A549 (cell line): ENCODE measurements around the gene RAI14. TPM values are rescaled to one million over a fixed set of nuclear protein-coding genes. Genes with fewer than 3 reads are reported as not detected.
A peak's percentile ranks its signal among the peaks of the same experiment; 100 is the strongest.

ENCODE experiments used
- ATAC-seq, 2 experiments: fragments of 200-7000 bp in 1 of 2; fragments of >200 bp in 1 of 2; cut with Nextera tagmentation in 1 of 2; cut with Tn5 transposase in 1 of 2; 3 replicates each; pipeline versions ENCODE4 v1.8.0 to v1.9.1; 2018 to 2020; ENCODE audit warnings: mild to moderate bottlenecking in 1 of 2, moderate library complexity in 1 of 2
- CTCF ChIA-PET: fragments of 300-600 bp; sonication (Branson Sonifier 250); formaldehyde crosslinking; extraction: SDS; loops from one replicate; lab custom pipeline; 2021; ENCODE audit warnings: antibody characterized with exemption, inconsistent platforms; lab: Yijun Ruan, JAX
- POLR2A ChIA-PET: fragments of 350-600 bp; formaldehyde crosslinking; extraction: SDS; loops from one replicate; lab custom pipeline; 2021; ENCODE audit warnings: antibody characterized with exemption, inconsistent platforms; lab: Yijun Ruan, JAX
- DNase-seq, 2 experiments: peaks; one replicate each; pipeline versions ENCODE4 v3.0.0 to v3.0.0-alpha.2; 2011 to 2016; ENCODE audit warnings: low read depth in 1 of 2, low spot score in 1 of 2
- FAIRE-seq: peaks from 2 replicates; lab custom pipeline; 2011; peaks lifted over from hg19 to GRCh38; lab: Jason Lieb, UNC
- H3K27ac ChIP-seq, 2 experiments: fragments of >200 bp; sonication (Bioruptor Twin); formaldehyde crosslinking; 3 replicates each; pipeline ENCODE4 v1.5.1; 2016 to 2017
- H3K4me1 ChIP-seq: fragments of >200 bp; sonication (Bioruptor Twin); formaldehyde crosslinking; 3 replicates; pipeline ENCODE4 v1.6.1; 2016
- H3K4me2 ChIP-seq: fragments of >200 bp; sonication (Bioruptor Twin); formaldehyde crosslinking; 3 replicates; pipeline ENCODE4 v1.6.1; 2016
- H3K4me3 ChIP-seq: fragments of >200 bp; sonication (Bioruptor Twin); formaldehyde crosslinking; 3 replicates; pipeline ENCODE4 v1.5.1; 2016
- H3K9me3 ChIP-seq: fragments of >200 bp; sonication (Bioruptor Twin); formaldehyde crosslinking; 3 replicates; pipeline ENCODE4 v1.6.1; 2016
- CBX8 ChIP-seq: fragments of 200-600 bp; sonication (generic); IDR thresholded peaks from 2 replicates; pipeline ENCODE4 v1.6.1; 2016
- CEBPB ChIP-seq, 2 experiments: fragments of >200 bp in 1 of 2; sonication (Bioruptor Twin) in 1 of 2; formaldehyde crosslinking in 1 of 2; IDR thresholded peaks; 2 replicates each; pipeline ENCODE4 v1.6.1; 2012 to 2016
- CHD4 ChIP-seq: fragments of 200-600 bp; sonication (generic); IDR thresholded peaks from 2 replicates; pipeline ENCODE4 v1.6.1; 2016; ENCODE audit warnings: antibody characterized with exemption, mild to moderate bottlenecking, borderline replicate concordance
- EHF ChIP-seq: fragments of 250-450 bp; sonication (Bioruptor Pico); IDR thresholded peaks from 2 replicates; pipeline ENCODE4 v1.5.0; 2020; ENCODE audit warnings: mild to moderate bottlenecking
- EHMT2 ChIP-seq: fragments of 200-600 bp; sonication (generic); IDR thresholded peaks from 2 replicates; pipeline ENCODE4 v1.6.1; 2016; ENCODE audit warnings: antibody characterized with exemption, low read depth, mild to moderate bottlenecking, moderate library complexity
- ESRRA ChIP-seq: fragments of 150-350 bp; IDR thresholded peaks from 2 replicates; pipeline ENCODE4 v1.6.1; 2014; ENCODE audit warnings: mild to moderate bottlenecking, low read length, borderline replicate concordance
- FOSB ChIP-seq: fragments of 250-450 bp; sonication (Bioruptor Pico); IDR thresholded peaks from 2 replicates; pipeline ENCODE4 v1.5.0; 2020; ENCODE audit warnings: mild to moderate bottlenecking, moderate library complexity
- FOXS1 ChIP-seq: fragments of 250-450 bp; sonication (Bioruptor Pico); IDR thresholded peaks from 2 replicates; pipeline ENCODE4 v1.5.0; 2020; ENCODE audit warnings: mild to moderate bottlenecking, moderate library complexity
- HOXB5 ChIP-seq: fragments of 250-450 bp; sonication (Bioruptor Pico); IDR thresholded peaks from 2 replicates; pipeline ENCODE4 v1.5.0; 2020; ENCODE audit warnings: mild to moderate bottlenecking, moderate library complexity
- KDM1A ChIP-seq: fragments of 200-600 bp; sonication (generic); IDR thresholded peaks from 2 replicates; pipeline ENCODE4 v1.6.1; 2016; ENCODE audit warnings: low read depth, mild to moderate bottlenecking
- KDM5A ChIP-seq: fragments of 200-600 bp; sonication (generic); IDR thresholded peaks from 2 replicates; pipeline ENCODE4 v1.6.1; 2016; ENCODE audit warnings: antibody characterized with exemption, mild to moderate bottlenecking
- MAZ ChIP-seq: fragments of 150-350 bp; IDR thresholded peaks from 2 replicates; pipeline ENCODE4 v1.6.1; 2014; ENCODE audit warnings: antibody characterized with exemption, low read depth, low read length, borderline replicate concordance
- MYC ChIP-seq: IDR thresholded peaks from 2 replicates; pipeline ENCODE4 v1.6.1; 2012; ENCODE audit warnings: mild to moderate bottlenecking, inconsistent platforms, low read length, improper control_type of control experiment, borderline replicate concordance
- NFE2L2 ChIP-seq: fragments of 150-350 bp; conservative IDR thresholded peaks from 2 replicates; pipeline ENCODE4 v1.6.1; 2014; ENCODE audit warnings: low read length
- NPAS2 ChIP-seq: fragments of 250-450 bp; sonication (Bioruptor Pico); IDR thresholded peaks from 2 replicates; pipeline ENCODE4 v1.8.0; 2022; ENCODE audit warnings: mild to moderate bottlenecking, moderate library complexity, borderline replicate concordance
- POLR2AphosphoS2 ChIP-seq: conservative IDR thresholded peaks from 2 replicates; pipeline ENCODE4 v1.6.1; 2012; ENCODE audit warnings: low read length, improper control_type of control experiment, inconsistent platforms
- RAD21 ChIP-seq, 2 experiments: fragments of >200 bp in 1 of 2; sonication (Bioruptor Twin) in 1 of 2; formaldehyde crosslinking in 1 of 2; IDR thresholded peaks in 1 of 2; conservative IDR thresholded peaks in 1 of 2; 2 replicates in 1 of 2; 3 replicates in 1 of 2; pipeline ENCODE4 v1.6.1; 2012 to 2018; ENCODE audit warnings: inconsistent platforms in 1 of 2
- RARB ChIP-seq: fragments of 250-450 bp; sonication (Bioruptor Pico); IDR thresholded peaks from 2 replicates; pipeline ENCODE4 v1.8.0; 2021; ENCODE audit warnings: mild to moderate bottlenecking, moderate library complexity
- RCOR1 ChIP-seq: fragments of 150-350 bp; IDR thresholded peaks from 2 replicates; pipeline ENCODE4 v1.6.1; 2014; ENCODE audit warnings: antibody characterized with exemption, low read length, low read depth
- RFX5 ChIP-seq: fragments of 450-650 bp; IDR thresholded peaks from 2 replicates; pipeline ENCODE4 v1.7.1; 2014; ENCODE audit warnings: antibody characterized with exemption, mild to moderate bottlenecking, moderate library complexity
- SREBF2 ChIP-seq: fragments of 450-650 bp; IDR thresholded peaks from 2 replicates; pipeline ENCODE4 v1.6.1; 2014; ENCODE audit warnings: mild to moderate bottlenecking, moderate library complexity
- TP53 ChIP-seq: fragments of 250-450 bp; sonication (Bioruptor Pico); IDR thresholded peaks from 2 replicates; pipeline ENCODE4 v1.5.0; 2021; ENCODE audit warnings: mild to moderate bottlenecking, moderate library complexity
- ZSCAN20 ChIP-seq: fragments of 250-450 bp; sonication (Bioruptor Pico); IDR thresholded peaks from 2 replicates; pipeline ENCODE4 v1.8.0; 2022; ENCODE audit warnings: mild to moderate bottlenecking, moderate library complexity
- WGBS: methylation state at CpG from one replicate; pipeline ENCODE4 v1.1.6; 2017; ENCODE audit errors: missing lambda C conversion rate; 5-methylcytosine and 5-hydroxymethylcytosine counted together
- polyA plus RNA-seq, 4 experiments: library from polyadenylated mRNA; depleted of rRNA in 3 of 4; stranded (reverse); fragments of >200 nt; fragmentation: RNase III in 1 of 4; extraction: RNeasy Plus Mini Kit Qiagen cat#74134 plus additional on column Dnase treatment in 1 of 4; gene quantifications; 2 replicates in 3 of 4; 3 replicates in 1 of 4; pipeline ENCODE4 v1.2.3, GENCODE V29; 2011 to 2017
- TF ChIP-seq, protein P1 (sequence below): IDR thresholded peaks from 2 replicates; pipeline ENCODE4 v1.6.1; 2012
- TF ChIP-seq, protein P2 (sequence below): fragments of 200-600 bp; sonication (generic); IDR thresholded peaks from 2 replicates; pipeline ENCODE4 v1.6.1; 2016; ENCODE audit warnings: antibody characterized with exemption, mild to moderate bottlenecking, moderate library complexity
- TF ChIP-seq, protein P3 (sequence below): IDR thresholded peaks from 2 replicates; pipeline ENCODE4 v1.6.1; 2012

The RAI14 gene
- polyA plus RNA-seq, 2 of the 4 experiments (the other 2 are of a cell fraction) = 71.9 to 97.7 TPM

DNA sequence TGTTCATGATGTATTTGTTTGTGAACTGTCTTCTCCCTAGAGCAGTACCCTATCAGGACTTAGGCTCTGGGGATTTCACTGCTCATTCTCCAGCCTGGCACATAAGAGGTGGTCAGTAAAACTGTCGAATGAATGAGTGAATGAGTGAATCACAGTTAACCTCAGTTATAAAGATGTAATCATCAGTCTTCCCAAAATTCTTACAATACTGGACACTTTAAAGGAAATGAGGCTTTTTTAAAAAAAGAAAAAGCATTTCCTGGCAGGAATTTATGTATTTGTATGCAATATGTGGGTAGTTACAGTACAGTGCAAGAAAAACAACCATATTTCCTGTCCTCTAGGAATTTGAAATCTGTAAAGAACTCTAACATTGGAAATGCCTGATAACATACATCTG is 59.6 kb downstream of the RAI14 start:
- no peak for ATAC-seq
- Histone ChIP-seq H3K4me2 (no peak overlapping the region), H3K4me1 (peaks cover 19% of the 10 kb centered on the region), H3K27ac (no peak overlapping the region), H3K4me3 (no peak overlapping the region), H3K9me3 (no peaks in the 10 kb centered on the region)
- ChIA-PET POLR2A (no interaction called here), CTCF (interaction anchor here (1.0 kb wide), 1 partner anchor 9 kb away, joined by 3 read pairs; no protein-coding TSS in a partner anchor)
- no peak for FAIRE-seq
- TF ChIP-seq CBX8 = no peak
- TF ChIP-seq EHMT2 = no peak
- TF ChIP-seq CHD4 = no peak
- no peak for TF ChIP-seq NFE2L2
- TF ChIP-seq FOXS1 (CRISPR knock-in tag) = no peak
- TF ChIP-seq, protein P1, sequence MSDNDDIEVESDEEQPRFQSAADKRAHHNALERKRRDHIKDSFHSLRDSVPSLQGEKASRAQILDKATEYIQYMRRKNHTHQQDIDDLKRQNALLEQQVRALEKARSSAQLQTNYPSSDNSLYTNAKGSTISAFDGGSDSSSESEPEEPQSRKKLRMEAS = no peak
- TF ChIP-seq, protein P2, sequence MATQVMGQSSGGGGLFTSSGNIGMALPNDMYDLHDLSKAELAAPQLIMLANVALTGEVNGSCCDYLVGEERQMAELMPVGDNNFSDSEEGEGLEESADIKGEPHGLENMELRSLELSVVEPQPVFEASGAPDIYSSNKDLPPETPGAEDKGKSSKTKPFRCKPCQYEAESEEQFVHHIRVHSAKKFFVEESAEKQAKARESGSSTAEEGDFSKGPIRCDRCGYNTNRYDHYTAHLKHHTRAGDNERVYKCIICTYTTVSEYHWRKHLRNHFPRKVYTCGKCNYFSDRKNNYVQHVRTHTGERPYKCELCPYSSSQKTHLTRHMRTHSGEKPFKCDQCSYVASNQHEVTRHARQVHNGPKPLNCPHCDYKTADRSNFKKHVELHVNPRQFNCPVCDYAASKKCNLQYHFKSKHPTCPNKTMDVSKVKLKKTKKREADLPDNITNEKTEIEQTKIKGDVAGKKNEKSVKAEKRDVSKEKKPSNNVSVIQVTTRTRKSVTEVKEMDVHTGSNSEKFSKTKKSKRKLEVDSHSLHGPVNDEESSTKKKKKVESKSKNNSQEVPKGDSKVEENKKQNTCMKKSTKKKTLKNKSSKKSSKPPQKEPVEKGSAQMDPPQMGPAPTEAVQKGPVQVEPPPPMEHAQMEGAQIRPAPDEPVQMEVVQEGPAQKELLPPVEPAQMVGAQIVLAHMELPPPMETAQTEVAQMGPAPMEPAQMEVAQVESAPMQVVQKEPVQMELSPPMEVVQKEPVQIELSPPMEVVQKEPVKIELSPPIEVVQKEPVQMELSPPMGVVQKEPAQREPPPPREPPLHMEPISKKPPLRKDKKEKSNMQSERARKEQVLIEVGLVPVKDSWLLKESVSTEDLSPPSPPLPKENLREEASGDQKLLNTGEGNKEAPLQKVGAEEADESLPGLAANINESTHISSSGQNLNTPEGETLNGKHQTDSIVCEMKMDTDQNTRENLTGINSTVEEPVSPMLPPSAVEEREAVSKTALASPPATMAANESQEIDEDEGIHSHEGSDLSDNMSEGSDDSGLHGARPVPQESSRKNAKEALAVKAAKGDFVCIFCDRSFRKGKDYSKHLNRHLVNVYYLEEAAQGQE = no peak
- TF ChIP-seq FOSB (CRISPR knock-in tag) = no peak
- TF ChIP-seq CEBPB (IDR thresholded peaks at IDR 0.05) = no peak
- TF ChIP-seq EHF (CRISPR knock-in tag) = no peak
- no peak for TF ChIP-seq ESRRA
- no peak for TF ChIP-seq SREBF2
- TF ChIP-seq NPAS2 (CRISPR knock-in tag) = no peak
- WGBS = 100% methylated on average over 1 of the region's 1 CpG
- DNase-seq = no peak

DNA sequence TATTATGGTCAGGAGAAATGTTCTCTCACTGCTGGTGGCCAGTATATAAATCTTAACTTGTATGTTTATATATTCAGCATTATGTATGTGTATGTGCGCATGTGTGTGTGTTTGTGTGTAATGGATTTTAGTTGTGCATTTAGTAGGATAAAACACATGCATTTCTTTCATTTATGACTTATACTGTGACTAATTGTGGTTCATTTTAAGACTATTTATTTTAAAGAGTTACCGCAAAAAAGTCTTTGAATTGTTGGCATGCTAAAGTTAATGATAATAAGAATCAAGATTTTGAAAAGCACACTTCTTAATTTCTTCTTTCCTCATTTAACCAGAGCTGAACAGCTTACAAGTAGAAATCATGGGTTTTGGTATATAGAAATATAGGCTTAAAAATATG is 60.9 kb downstream of the RAI14 start:
- POLR2A ChIA-PET = no interaction called here
- 57% methylated on average over 2 of the region's 2 CpGs for WGBS
- CTCF ChIA-PET = interaction anchor here (1.2 to 2.7 kb wide), 3 partner anchors 181 to 231 kb away, joined by 4 to 10 read pairs (median 7); no protein-coding TSS in a partner anchor
- H3K9me3 ChIP-seq = no peaks in the 10 kb centered on the region
- H3K27ac ChIP-seq = peak overlapping the region in 1 of 2 experiments; percentile 52; a peak in 2 of 6 replicates
- H3K4me1 ChIP-seq = peaks cover 26% of the 10 kb centered on the region
- H3K4me2 ChIP-seq = peak overlapping the region; percentile 28; the same call in 2 of the 3 replicates
- DNase-seq (no peak), ATAC-seq (no peak), FAIRE-seq (no peak)
- H3K4me3 ChIP-seq = no peak overlapping the region
- no peak for TF ChIP-seq RFX5
- no peak for TF ChIP-seq FOXS1 (CRISPR knock-in tag)
- TF ChIP-seq ESRRA = no peak
- TF ChIP-seq KDM5A = no peak
- TF ChIP-seq RARB = no peak
- no peak for TF ChIP-seq MAZ
- TF ChIP-seq RCOR1 = no peak
- no peak for TF ChIP-seq MYC
- TF ChIP-seq SREBF2 = no peak
- no peak for TF ChIP-seq TP53 (CRISPR knock-in tag)
- no peak for TF ChIP-seq ZSCAN20 (CRISPR knock-in tag)
- no peak for TF ChIP-seq RAD21 (conservative IDR thresholded peaks at IDR 0.05 in 1 of 2, IDR thresholded peaks at IDR 0.05 in 1 of 2)
- no peak for TF ChIP-seq HOXB5
- no peak for TF ChIP-seq POLR2AphosphoS2
- TF ChIP-seq, protein P3, sequence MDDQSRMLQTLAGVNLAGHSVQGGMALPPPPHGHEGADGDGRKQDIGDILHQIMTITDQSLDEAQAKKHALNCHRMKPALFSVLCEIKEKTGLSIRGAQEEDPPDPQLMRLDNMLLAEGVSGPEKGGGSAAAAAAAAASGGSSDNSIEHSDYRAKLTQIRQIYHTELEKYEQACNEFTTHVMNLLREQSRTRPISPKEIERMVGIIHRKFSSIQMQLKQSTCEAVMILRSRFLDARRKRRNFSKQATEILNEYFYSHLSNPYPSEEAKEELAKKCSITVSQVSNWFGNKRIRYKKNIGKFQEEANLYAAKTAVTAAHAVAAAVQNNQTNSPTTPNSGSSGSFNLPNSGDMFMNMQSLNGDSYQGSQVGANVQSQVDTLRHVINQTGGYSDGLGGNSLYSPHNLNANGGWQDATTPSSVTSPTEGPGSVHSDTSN = no peak
- no peak for TF ChIP-seq KDM1A
